C4-2B (cell line): ENCODE data around the gene DNAJC17.

Experiments
- H3K27ac ChIP-seq: fragments of 450-650 bp; 2 replicates; pipeline ENCODE4 v1.5.1; 2017
- CTCF ChIP-seq: fragments of 450-650 bp; conservative IDR thresholded peaks from 2 replicates; pipeline ENCODE4 v1.5.1; 2017; ENCODE audit warnings: mild to moderate bottlenecking
- ZFX ChIP-seq: fragments of 450-650 bp; IDR thresholded peaks from 2 replicates; pipeline ENCODE4 v1.6.1; 2017

Gene DNAJC17

GRCh38 chr15:40770147-40770721, 37.0 kb downstream of the DNAJC17 start:
- TF ChIP-seq ZFX (no peak), CTCF (no peak)
- H3K27ac ChIP-seq: no peak overlapping the region

DNA sequence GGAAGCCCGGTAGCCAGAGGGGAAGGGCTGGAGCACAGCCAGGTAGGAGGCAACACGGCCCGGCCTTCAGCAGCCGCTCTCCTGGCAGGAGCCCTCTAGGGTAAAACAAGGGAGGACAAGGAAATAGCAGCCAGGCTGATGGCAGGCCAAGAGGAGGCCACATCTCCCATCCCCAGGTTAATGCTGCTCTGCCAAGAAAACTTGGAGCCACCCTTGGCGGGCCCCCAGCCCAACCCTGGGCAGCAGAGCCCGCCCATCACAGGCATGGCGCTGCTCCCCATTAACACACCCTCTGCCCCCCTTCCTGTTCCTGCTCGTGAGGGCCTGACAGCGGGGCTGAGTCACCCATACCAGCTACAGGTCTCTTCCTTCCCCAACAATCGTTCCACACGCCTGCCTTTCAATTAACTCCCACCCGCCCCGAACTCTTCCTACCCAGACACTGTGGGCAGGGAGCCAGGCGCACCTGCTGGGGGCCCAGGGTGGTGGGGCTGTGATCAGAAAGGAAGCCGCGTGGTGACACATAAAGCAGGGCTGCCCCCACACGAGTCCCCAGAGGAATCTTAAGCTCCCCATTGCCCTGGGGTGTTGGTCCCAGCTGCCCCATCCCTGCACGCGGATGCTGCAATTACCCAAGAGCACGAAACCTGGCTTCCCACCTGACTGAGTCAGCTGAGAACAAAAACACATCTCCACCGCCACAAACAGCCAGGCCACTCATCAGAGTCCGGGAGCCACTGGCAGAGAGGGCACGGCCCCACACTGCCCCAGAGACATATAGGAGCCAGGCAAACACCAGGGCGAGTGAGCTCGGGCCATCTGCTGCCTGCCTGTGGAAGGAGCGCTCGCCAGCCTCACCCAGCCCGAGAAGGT, 37.8 kb downstream of the DNAJC17 start, which contains the start of gene C15orf62:
C15orf62 (plus strand) TSS at position 707 of the 873 bp plus-strand sequence. CDS start 516 bp downstream, outside the sequence.
- no peak for TF ChIP-seq ZFX
- no peak for TF ChIP-seq CTCF
- no peak within 1 kb of the TSS for H3K27ac ChIP-seq

- TF ChIP-seq CTCF (no peak), ZFX (no peak)
- no peak overlapping the region for H3K27ac ChIP-seq
Observed at GRCh38 chr15:40768521-40769273, 38.6 kb downstream of the DNAJC17 start.

- no peak for TF ChIP-seq ZFX
- no peak for TF ChIP-seq CTCF
- no peak overlapping the region for H3K27ac ChIP-seq
Observed at GRCh38 chr15:40767838-40768500, 39.3 kb downstream of the DNAJC17 start.

DNA sequence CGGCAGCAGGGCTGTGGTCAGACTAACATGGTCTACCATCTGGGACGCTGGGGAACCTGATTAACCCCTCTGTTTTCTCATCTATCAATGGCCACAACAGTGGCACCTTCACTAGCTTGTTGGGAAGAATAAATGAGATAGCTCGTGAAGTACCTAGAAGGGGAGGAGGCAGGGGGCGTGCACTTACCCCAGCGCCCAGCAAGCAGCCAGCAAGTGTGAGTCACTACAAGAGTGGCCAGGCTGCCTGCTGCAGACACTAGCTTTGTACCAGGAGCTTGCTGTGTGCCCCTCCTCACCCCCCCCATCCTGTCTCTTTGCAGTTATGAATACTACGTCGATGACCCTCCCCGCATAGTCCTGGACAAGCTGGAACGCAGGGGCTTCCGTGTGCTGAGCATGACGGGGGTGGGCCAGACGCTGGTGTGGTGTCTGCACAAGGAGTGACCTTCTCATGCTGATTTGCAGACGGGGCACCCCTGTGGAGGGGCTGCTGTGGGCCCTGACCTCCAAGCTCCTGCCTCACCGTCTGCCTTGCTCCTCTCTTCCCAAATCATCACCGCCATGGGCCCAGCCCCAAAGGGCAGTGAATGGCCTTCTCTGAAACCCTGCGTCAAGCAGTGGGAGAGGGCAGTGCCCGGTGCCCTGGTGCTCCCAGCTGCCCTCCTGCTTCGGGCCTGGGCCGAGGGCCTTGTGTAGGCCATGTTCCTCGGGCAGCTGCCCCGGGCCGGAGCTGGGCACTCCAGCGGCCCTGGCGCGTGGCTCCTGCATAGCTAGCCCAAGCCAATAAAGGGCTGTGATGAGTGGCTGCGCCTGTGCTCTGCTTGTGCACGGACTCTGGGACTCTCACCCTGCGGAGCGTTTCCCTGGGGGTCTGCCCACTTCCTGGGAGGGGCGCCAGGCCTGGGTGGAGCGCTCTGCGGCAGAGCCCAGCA, 40.1 kb downstream of the DNAJC17 start:
- H3K27ac ChIP-seq: no peak overlapping the region
- TF ChIP-seq CTCF: no peak
- no peak for TF ChIP-seq ZFX

DNA sequence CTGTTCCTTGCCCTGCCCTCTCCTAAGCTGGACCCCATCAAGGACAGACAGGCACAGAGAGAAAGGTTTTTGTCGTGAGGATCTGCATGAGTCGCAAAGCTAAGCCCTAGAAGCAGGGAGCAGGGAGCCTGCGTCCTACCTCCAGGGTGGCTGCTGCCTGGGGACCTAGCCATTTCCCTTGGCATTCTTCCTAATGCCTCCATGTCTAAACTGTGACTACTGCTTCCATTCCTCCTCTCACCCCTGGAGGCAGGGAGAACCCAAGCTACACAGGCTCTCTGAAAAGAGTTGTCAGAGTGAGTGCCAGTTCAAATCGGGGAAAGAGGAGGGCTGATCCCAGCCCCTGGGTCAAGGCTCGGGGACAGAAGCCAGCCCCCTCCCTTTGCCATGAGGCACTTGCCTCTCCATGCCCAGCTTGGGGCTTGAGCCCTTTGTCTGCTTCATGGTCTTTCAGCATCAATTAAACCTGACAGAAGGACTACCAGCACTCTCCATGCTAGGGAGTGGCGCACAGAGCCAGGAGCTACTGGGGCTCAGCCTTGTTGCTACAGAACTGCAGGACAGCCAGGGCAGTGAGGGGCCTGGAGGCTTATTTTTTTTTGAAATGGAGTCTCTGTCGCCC, 41.0 kb downstream of the DNAJC17 start:
- no peak for TF ChIP-seq CTCF
- no peak for TF ChIP-seq ZFX
- peak overlapping the region; percentile 82; the same call in 1 of the 2 replicates for H3K27ac ChIP-seq
